ENCODE measurements around the gene SETMAR. TPM values are rescaled to one million over a fixed set of nuclear protein-coding genes. Genes with fewer than 3 reads are reported as not detected.
"Not testable (repeated sequence)": the region's sequence is repeated elsewhere in the genome, so short reads cannot be mapped to it uniquely, and the experiment has no call there.

The SETMAR gene
- polyA plus RNA-seq, 3 donors, result 31.3 to 34.3 (median 34.1) TPM

DNA sequence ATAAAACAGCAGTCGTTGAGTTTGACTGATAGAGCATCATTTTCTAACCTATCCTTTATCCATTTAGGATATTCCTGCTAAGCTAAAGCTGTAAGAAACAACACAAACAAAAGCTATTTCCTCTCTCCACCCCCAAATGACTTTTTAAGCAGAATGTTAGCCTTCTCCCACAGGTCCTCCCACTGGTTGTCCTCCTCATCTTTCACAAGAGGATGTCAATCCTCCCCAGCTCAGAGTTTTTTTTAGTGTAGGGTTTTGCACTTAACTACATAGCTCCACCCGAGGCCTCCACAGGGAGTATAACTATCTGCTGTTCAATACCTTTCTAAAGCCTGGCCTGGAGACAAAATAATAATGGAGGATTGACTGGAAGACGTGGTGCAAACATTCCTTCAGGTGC, 7.8 kb downstream of the SETMAR start:
- peak; percentile 52 for DNase-seq

GRCh38 chr3:4311496-4311895, 8.3 kb downstream of the SETMAR start:
- no peak for DNase-seq

DNA sequence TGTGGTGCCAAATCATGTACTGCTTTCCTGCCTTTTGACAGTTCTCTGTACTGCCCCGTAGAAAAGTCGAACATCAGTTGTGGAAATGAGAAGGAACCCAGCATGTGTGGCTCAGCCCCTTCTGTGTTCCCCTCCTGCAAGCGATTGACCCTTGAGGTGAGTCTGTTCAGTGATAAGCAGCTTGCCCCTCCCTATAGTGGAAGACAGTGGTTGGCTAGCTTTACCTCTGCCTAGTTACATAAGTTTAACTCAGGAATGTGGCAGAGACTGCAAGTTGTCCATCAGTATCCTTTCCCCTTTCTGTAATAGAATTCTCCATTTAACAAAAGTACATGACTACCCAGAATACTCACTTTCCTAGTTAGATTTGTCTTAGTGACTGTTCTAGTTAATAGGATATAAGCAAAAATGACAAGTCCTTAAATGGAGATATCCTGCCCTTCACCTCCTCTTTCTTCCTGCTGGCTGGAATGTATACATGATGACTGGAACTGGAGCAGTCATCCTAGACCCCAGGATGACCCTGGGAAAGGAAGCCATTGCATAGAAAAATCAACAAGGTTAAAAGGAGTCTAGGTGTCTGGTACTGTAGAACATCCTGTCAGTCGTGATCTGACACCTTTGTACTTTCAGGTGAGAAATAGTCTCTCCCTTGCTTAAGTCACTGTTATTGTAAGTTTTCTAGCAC, 10.6 kb downstream of the SETMAR start:
- no peak for DNase-seq

DNA sequence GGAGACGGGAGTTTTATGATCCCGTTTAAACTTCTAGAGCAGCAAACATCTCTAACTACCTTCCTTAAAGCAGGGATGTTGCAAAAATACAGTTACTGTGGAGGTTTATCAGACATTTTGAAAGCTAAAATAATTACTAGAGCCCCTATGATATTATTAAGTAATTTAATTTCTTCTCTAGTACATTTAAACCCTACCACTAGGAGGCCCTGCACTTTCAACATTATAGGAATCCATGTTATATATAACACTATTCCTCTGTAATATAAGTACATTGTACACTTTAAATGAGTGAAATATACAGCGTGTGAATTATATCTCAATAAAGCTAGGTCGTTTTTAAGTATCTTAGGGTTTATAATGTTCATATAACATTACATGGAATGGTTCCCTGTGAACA, 11.5 kb downstream of the SETMAR start:
- no peak for DNase-seq

- DNase-seq, result peak; percentile 33
These were observed 17.1 kb downstream of the SETMAR start for GRCh38 chr3:4320096-4320911.

GRCh38 chr3:4321732-4322131, 18.6 kb downstream of the SETMAR start:
- DNase-seq, result no peak

- no peak for DNase-seq
These were observed 19.5 kb downstream of the SETMAR start for GRCh38 chr3:4322635-4323034.

DNA sequence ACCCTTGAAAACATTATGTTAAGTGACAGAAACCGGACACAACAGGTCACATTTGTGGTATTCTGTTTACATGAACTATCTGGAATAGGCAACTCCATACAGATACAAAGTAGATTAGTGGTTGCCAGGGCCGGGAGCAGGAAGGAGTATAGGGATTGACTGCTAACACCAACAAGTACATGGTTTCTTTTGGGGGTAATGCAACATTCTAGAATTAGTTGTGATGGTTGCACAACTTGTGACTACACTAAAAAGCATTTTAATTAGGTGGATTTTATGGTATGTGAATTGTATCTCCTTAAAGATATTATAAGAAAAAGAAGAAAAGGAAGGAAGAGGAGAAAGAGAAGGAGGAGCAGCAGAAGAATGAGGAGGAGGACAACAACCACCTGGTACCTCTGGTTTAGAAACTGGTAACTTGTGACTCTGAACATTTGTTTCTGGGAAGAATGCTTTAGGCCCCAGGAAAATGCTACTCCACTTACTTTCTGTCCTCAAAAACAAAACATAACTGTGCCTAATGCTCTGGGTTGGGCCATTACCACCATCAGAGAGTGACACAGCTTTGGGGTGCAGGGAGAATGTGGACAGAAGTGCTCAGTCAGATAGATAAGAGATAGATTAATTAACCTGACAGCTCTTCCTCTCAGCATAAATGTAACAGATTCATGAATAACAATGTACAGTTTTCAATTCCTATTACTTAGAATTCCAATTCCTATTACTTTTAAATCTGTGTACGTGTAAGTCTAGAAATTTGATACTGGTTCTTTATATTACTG, 20.3 kb downstream of the SETMAR start:
- DNase-seq, result no peak

DNA sequence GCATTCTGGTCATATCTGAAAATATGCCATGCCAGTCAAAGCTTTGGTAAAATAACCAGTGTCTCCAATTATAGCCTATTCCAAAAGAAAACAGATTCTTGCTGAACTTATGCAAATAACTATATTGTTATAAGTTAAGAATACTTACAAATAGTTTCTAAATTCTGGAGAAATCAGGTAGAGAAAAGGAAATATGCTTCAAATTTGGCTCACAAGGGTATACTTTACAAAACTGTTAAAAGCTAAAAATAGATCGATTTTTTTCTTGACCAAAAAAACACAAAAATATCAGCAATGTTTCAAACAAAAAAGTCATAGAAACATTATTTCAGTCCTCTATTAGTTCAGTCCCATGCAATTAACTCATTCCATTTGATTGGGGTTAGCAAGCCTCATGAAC, 23.7 kb downstream of the SETMAR start:
- no peak for DNase-seq

GRCh38 chr3:4329806-4330205, 26.6 kb downstream of the SETMAR start:
- not testable (repeated sequence) for DNase-seq

GRCh38 chr3:4332111-4332510, 28.9 kb downstream of the SETMAR start:
- no peak for DNase-seq

DNA sequence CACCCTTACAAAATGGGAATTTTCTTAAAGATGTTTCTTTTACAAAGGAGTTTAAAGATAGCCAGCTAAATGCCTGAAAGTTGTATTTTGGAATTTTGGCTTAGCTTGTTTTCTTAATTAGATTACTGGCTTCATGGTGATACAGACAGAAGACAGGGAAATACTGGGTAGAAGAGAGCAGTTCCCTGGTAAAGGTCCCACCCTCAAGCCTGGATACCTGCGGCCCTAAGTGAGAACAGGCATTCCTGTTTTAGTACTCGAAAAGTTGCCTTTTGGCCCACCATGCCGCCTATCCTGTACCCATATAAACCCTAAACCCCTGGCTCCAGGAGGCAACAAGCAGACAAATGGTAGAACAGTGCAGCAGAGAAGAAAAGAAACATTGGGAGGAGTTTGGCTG, 29.4 kb downstream of the SETMAR start:
- DNase-seq, result no peak

GRCh38 chr3:4332991-4333390, 29.8 kb downstream of the SETMAR start:
- no peak for DNase-seq

DNA sequence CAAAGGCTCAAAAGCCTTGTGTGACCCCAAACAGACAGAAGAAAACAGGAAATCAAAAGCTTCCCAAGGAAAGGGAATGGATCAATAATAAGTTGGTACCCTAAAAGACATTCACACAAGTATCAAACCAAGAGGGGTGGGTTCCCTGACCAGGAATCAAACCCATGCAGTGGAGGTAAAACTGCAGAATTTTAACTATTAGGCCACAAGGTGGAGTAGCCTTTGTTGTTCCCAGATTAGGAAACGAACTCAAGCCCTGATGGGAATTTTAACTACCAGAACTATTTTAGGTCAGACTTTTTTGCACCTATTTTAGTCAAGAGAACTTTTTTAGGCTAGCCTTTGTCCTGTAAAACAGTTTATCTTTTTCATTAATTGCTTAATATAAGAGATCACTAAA, 31.4 kb downstream of the SETMAR start:
- no peak for DNase-seq

DNA sequence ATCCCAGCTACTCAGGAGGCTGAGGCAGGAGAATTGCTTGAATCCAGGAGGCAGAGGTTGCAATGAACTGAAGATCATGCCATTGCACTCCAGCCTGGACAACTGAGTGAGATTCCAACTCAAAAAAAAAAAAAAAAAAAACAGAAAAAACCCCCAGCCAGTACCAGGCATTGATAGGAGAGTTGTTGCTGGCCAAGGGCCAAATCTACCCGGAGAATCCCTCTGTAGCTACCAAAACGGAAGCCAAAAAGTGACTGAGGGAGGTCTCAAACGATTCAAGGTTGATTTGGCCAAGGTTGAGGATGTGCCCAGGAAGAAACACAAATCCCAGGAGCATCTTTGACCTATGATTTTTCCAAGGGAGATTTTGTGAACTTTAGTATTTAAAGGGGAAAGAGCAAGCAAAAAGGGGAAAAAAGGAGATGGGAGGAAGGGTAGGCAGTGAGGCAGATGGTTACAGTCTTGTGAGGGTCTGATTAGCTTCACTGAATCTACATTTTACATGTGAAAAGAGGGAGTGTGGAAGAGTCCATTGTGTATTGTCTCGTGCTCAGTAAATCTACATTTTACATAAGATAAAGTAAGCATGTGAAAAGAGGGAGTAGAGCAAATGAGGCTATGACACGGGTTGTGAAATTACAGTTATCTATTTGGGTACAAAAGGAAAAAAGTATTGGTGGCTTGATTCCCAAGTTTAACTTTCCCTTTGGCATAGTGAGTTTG, 32.8 kb downstream of the SETMAR start:
- no peak for DNase-seq

DNA sequence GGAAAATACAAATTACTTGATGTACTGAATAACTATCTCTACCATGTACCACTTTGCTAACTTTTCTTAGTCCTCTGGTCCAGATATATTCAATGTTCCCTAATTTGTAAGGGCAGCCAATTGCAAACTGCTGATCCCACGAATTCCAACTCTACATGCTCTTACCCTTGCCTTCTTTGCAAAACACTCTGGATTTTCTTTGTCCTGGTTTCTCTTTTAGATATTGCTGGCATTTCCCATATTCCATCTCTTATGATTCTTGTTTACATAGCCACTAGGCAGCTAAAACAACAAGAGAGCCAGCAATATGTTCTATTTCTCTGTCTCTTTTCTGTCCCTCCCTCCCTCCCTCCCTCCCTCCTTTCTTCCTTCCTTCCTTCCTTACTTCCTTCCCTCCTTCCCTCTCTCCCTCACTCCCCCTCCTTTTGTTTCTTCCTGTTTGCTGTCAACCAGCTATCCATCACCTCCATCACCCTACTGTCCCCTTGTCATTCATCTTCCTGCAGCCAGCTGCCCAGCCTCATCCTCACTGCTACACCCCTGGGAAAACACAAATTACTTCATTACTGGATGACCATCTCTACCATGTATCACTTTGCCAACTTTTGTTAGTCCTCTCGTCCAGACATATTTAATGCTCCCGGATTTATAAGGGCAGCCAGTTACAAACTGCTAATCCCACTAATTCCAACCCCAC, 33.8 kb downstream of the SETMAR start:
- DNase-seq, result no peak

DNA sequence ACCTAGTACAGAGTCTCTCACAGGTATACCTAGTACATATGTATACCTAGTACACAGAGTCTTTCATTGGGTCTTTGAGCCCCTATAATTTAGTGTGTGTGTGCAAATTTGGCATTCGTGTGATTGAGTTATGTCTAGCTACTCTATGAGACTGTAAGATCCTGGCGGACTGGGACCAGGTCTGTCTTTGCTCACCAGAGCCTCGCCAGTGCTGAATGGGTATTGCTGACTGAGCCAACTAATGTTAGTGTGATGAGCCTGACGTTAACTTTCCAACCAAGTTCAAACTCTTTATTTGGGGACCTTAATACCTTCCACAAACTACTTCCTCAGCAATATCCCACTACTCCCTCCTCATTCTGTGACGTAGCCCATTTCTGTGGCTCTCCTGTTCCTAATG, 35.6 kb downstream of the SETMAR start:
- DNase-seq, result no peak

GRCh38 chr3:4340077-4340410, 36.9 kb downstream of the SETMAR start:
- no peak for DNase-seq

GRCh38 chr3:4340411-4341335, 37.5 kb downstream of the SETMAR start:
- DNase-seq, result no peak

DNA sequence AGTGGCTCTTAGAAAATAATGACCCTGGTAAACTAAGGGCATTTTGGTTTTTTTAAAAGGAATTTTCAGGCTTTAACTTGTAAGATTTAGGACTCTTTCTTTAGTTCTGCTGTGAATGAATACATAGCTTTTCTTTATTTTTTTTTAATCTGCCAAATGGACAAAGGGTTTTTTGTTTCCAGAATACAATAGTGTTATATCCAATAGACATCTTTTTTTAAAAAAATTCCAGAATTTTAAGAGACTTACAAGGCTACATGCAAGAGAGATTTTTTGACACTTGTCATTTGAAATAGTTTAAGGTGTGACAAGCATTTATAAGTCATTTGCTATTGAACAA, 38.1 kb downstream of the SETMAR start:
- no peak for DNase-seq

- DNase-seq, result no peak
These were observed 40.1 kb downstream of the SETMAR start for GRCh38 chr3:4343258-4343657.
